ENCODE data around the gene HSPA12B. TPM values are rescaled to one million over a fixed set of nuclear protein-coding genes. Genes with fewer than 3 reads are reported as not detected.

The HSPA12B gene
- total RNA-seq, 1 experiment from 2014 or later = not detected

- POLR2A ChIA-PET (ENCODE audit: low non-redundant PET) = no interaction called here
- intact Hi-C loops (cut with micrococcal nuclease; ENCODE audit: unreplicated experiment) = no loop called here
- no TSS peak for BruUV-seq (replicated peaks)
Observed at GRCh38 chr20:3794701-3795420, 62.4 kb downstream of the HSPA12B start.

GRCh38 chr20:3795511-3796468 is 63.3 kb downstream of the HSPA12B start, which contains the start of gene CDC25B:
Gene CDC25B, plus strand, starts transcription at chr20:3796310. Its CDS starts 222 bp downstream, at chr20:3796532.
- POLR2A ChIA-PET (ENCODE audit: low non-redundant PET) = interaction anchor here (1.0 kb wide), 1 partner anchor 9 kb away, joined by 4 read pairs; the partner anchor contains the start of gene CENPB
- Histone ChIP-seq H3K36me3 (ENCODE audit: insufficient read depth, low read length, poor library complexity, severe bottlenecking) (peaks cover 34% of the 10 kb centered on the region), H3K4me1 (ENCODE audit: insufficient read depth, low read length, poor library complexity, severe bottlenecking) (peaks cover 27% of the 10 kb centered on the region), H3K27me3 (replicated peaks; ENCODE audit: insufficient read depth, low read depth, low read length, poor library complexity) (no peaks in the 10 kb centered on the region), H3K27ac (ENCODE audit: low read depth, low read length, poor library complexity, severe bottlenecking) (peak within 1 kb of the TSS; percentile 91), H3K9me3 (ENCODE audit: low read depth, low read length, poor library complexity, severe bottlenecking) (no peaks in the 10 kb centered on the region), H3K4me3 (ENCODE audit: low read depth, low read length, poor library complexity, severe bottlenecking) (peak within 1 kb of the TSS; percentile 97)
- TF ChIP-seq EZH2 (IDR thresholded peaks at IDR 0.05; ENCODE audit: borderline replicate concordance, low read depth, low read length, poor library complexity, severe bottlenecking) (no peak), CTCF (conservative IDR thresholded peaks at IDR 0.05; ENCODE audit: low read depth, low read length) (peak; percentile 37)
- CTCF ChIA-PET = interaction anchor here (0.6 to 0.9 kb wide), 2 partner anchors 9 to 104 kb away, joined by 6 to 7 read pairs; partner anchors contain the start of gene CENPB
- peak; percentile 97 for DNase-seq (ENCODE audit: low spot score)
- intact Hi-C loops (cut with micrococcal nuclease; ENCODE audit: unreplicated experiment) = no loop called here
- TSS peak; percentile 88 for BruUV-seq (replicated peaks)

More at GRCh38 chr20:3794701-3795420, 62.4 kb downstream of the HSPA12B start:
- H3K4me1 ChIP-seq (ENCODE audit: insufficient read depth, low read length, poor library complexity, severe bottlenecking) = peaks cover 27% of the 10 kb centered on the region
- CTCF ChIA-PET = interaction anchor here (0.8 to 0.9 kb wide), 2 partner anchors 8 to 24 kb away, joined by 5 to 6 read pairs; partner anchors contain the start of gene CENPB
- H3K4me3 ChIP-seq (ENCODE audit: low read depth, low read length, poor library complexity, severe bottlenecking) = peak overlapping the region; percentile 97
- H3K27me3 ChIP-seq (replicated peaks; ENCODE audit: insufficient read depth, low read depth, low read length, poor library complexity) = no peaks in the 10 kb centered on the region
- no peaks in the 10 kb centered on the region for H3K9me3 ChIP-seq (ENCODE audit: low read depth, low read length, poor library complexity, severe bottlenecking)
- no peak for TF ChIP-seq EZH2 (IDR thresholded peaks at IDR 0.05; ENCODE audit: borderline replicate concordance, low read depth, low read length, poor library complexity, severe bottlenecking)
- no peak for TF ChIP-seq CTCF (conservative IDR thresholded peaks at IDR 0.05; ENCODE audit: low read depth, low read length)
- peak overlapping the region; percentile 90 for H3K27ac ChIP-seq (ENCODE audit: low read depth, low read length, poor library complexity, severe bottlenecking)
- no peak for DNase-seq (ENCODE audit: low spot score)
- H3K36me3 ChIP-seq (ENCODE audit: insufficient read depth, low read length, poor library complexity, severe bottlenecking) = peaks cover 25% of the 10 kb centered on the region

Data from A673 (cell line).